GM18861 (cell line): Measurements from ENCODE around the gene MYO7B.
"Not testable (repeated sequence)": the region's sequence is repeated elsewhere in the genome, so short reads cannot be mapped to it uniquely, and the experiment has no call there.

Source experiments
- ATAC-seq: cut with Tn5 transposase; IDR thresholded peaks from one replicate; pipeline ENCODE4 v1.9.1; 2021; ENCODE audit not compliant: unreplicated experiment

The MYO7B gene

DNA sequence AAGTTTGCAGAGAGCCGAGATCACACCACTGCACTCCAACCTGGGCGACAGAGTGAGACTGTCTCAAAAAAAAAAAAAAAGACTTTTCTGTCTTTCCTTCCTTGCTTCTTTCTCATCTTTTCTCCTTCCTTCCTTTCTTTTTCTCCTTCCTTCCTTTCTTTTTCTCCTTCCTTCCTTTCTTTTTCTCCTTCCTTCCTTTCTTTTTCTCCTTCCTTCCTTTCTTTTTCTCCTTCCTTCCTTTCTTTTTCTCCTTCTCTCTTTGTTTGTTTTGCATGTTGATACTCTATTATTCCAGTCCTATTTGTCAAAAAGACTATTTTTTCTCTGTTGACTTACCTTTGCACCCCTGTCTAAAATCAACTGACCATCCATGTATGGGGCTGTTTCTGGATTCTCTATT lies 36.9 kb downstream of the MYO7B start:
- ATAC-seq, result not testable (repeated sequence)

DNA sequence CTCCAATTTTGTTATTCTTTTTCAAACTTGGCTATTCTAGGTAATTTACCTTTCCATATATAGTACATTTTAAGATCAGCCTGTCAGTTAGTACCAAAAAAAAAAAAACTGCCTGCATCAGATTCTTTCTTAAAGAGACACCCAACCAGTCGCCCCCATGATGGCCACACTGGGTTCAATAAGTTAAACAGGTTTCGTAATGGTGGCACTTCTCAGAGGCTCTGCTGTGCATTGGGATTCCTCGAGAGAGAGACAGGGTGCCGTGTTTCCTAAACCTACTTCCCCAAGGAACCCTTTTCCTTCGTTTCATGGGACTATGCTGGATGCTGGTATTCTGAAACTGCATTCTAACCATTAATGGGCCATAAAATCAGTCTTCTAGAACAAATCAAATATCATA lies 37.4 kb downstream of the MYO7B start:
- no peak for ATAC-seq

DNA sequence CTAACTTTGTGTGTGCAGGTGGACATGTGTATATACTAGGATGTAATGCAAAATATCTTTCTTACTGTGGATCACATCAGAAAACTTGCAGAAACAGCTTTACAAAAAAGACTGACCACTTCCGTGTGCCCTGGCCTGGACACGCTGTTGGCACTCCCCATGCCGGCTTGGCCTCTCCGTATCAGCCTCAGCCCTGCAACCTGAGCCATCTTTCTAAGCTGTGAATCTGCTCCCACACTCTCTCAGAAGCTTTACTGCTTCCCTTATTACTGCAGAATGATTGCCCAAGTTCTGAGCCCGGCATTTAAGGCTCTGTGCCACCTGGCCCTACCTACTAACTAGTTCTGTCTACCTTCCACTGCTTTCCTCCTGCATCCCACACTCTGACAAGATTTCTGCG lies 37.8 kb downstream of the MYO7B start:
- no peak for ATAC-seq

DNA sequence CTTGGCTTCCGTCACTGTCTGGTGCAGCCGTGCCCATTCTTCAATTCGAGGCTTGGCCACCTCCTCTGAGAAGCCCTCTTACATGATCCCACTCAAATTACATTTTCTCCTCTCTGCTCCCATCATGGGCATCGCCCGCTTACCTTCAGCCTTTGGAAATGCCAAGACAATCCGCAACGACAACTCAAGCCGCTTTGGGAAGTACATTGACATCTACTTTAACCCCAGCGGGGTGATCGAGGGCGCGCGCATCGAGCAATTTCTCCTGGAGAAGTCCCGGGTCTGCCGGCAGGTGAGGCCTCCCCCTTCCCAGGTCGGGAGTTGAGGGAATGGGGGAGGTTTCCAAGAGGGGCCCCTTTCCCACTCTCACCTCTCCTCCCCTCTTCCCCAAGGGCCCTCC lies 38.3 kb downstream of the MYO7B start:
- ATAC-seq, result no peak

DNA sequence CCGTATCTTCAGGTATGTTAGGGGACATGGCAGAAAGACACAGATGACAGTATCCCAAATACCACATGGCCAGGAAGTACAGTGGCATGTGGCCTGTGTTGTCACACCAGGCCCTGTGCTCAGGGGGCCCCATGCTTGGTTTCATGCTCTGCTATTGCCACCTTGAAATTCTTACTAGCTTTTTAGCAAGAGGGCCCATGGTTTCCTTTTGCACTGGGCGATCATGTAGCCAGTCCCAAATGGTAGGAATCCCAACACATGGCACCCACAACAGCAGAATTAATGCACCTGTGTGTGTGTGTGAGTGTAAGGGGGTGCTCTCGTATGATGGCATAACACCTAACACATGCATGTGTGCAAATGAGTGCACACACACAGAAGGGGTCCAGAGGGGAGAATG lies 39.2 kb downstream of the MYO7B start:
- ATAC-seq, result no peak

DNA sequence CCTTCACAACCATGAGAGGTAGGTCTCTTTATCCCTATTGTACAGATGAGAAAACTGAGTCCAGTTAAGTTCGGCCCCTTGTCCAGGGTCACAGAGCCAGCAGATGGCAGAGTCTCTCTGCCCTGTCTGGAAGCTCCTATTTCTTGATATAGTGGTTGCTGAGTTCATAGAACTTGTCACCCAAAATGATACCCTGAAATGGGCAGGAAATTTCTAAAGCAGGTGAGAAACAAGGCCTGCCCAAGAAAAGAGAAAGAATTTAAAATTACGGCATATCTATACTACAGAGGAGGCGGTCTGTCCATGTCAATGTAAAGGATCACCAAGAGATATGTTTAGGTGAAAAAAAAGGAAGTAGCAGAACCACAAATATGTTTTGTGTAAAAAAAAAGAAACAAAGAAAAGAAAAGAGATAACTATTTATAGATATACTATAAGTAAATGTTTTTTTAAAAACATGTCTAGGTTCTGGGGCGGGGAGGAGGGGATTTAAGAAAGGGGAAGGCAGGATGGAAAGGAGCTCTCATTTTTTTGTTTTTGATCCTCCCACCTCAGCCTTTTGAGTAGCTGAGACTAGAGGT lies 39.8 kb downstream of the MYO7B start:
- ATAC-seq, result no peak

DNA sequence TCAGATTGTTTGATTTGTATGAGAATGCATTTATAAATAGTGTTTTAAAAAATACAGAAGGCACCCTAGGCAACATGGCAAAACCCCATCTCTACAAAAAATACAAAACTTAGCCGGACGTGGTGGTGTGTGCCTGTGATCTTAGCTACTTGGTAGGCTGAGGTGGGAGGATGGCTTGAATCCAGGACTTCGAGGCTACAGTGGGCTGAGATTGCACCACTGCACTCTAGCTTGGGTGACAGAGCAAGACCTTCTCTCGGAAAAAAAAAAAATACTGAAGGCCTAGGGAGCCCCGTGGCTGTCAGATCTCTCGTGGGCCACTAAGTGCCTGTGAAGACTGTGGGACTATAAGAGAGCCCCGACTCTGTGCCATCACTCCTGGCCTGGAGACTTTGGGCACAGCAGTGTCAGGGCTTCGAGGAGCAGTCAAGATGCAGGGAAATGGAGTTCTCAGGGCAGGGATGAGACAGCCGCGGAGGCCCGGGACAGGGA lies 40.5 kb downstream of the MYO7B start:
- no peak for ATAC-seq

DNA sequence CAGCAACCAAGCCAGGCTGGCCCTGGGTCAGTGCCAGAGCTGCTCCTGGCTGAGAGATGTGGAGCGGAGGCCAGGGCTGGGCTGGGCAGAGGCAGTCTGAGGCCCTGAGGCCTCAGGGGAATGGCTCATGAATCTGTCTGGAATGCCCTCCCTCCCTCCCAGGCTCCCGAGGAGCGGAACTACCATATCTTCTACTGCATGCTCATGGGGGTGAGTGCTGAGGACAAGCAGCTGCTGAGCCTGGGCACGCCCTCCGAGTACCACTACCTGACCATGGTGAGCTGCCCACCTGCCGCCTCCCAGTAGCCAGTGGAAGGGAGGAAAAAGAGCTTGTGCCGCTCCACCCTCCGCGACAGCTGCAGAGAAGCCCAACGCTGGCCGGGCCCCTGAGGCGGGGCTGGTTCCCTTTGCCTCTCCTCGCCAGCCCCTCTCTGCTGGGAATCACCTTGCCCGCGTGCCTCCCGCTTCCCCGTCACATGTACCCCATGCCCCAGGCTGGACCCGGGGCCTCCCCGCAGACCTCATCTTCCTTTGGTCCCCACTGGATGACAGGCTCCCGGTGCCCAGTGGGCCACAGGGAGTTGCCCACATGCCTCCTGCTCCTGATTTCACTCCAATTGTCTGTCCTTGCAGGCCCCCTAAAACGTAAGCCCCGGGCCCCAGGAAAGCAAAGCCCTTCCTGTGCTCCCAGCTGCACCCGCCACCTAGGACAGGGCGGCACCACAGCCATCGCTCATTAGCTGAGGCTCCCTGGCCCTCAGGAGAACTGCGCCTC lies 41.1 kb downstream of the MYO7B start:
- no peak for ATAC-seq

DNA sequence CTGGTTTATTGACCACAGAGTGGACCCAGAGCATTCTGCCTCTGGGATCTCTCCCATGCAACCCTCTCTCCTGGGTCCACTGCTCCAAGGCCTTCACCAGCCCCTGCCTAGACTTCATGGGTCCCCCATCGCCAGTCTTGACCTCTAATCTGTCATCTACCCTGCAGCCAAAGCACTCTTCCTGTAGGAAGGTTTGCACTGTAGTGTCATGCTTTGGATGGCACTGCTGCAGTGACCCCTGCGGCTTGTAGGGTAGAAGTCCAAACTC lies 41.7 kb downstream of the MYO7B start:
- ATAC-seq, result no peak

DNA sequence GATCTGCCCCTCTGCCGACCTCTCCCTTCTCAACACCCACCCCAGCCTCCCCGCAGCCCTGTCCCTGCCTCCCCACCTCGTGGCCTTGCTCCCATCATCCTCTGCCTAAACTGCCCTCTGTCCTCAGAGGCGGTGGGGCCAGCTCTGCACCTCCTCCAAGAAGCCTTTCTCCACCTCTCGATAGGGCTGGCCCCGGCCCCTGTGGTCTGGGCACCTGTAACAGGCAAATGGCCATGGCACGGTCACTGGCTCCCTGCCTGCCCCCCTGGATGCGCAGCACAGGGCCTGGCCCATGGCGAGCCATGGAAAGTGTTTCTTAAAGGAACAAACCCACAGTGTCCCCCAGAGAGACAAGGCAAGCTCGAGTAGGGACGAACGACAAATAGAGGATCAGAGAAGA lies 42.0 kb downstream of the MYO7B start:
- no peak for ATAC-seq

DNA sequence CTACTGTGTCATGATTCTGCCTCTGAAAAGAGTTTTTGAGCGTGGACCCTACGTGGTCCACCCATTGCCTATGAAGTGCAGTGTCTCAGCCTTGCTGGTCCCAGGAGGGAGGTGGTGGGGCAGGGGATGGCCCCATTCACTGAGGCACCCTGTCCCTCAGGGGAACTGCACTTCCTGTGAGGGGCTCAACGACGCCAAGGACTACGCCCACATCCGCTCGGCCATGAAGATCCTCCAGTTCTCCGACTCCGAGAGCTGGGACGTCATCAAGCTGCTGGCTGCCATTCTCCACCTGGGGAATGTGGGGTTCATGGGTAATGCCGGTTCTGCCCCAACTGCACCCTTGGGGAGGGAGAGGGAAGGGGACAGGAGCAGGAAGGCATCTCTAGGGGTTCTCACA lies 42.5 kb downstream of the MYO7B start:
- ATAC-seq, result peak; percentile 52

DNA sequence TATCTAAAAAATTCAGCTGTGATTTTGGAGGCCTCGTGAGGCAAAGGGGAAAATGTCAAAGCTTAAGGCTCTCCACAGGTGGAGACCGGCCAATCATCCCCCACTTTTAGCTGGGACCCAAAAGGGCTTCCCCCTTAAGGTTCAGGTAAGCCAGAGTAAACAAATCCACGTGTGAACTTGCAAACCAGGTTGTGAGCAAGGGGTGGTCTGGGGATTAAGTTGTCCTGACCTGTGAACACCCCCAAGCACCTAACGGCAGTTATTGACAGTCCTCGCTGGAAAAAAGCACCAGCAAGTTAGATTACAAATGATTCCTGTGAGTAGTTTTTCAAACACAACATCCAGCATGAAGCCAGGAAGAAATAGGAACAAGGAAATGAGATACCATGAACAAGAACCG lies 42.9 kb downstream of the MYO7B start:
- no peak for ATAC-seq

DNA sequence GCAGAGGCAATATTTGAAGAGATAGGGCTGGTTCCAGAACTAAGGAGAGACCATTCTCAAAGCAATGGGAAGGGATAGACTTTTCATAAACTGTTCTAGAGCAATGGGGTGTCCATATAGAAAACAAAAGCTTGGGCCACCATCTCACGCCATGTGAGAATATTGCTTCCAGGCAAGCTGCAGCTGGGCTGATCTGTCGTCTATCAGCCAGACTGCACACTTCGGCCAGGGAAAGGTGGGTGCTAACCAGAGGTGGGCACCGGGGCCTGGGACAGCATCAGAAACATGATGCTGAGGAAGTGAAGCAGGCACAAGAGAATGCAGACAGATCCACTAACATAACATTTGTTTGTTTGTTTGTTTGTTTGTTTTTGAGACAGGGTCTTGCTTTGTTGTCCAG lies 43.7 kb downstream of the MYO7B start:
- ATAC-seq, result no peak

DNA sequence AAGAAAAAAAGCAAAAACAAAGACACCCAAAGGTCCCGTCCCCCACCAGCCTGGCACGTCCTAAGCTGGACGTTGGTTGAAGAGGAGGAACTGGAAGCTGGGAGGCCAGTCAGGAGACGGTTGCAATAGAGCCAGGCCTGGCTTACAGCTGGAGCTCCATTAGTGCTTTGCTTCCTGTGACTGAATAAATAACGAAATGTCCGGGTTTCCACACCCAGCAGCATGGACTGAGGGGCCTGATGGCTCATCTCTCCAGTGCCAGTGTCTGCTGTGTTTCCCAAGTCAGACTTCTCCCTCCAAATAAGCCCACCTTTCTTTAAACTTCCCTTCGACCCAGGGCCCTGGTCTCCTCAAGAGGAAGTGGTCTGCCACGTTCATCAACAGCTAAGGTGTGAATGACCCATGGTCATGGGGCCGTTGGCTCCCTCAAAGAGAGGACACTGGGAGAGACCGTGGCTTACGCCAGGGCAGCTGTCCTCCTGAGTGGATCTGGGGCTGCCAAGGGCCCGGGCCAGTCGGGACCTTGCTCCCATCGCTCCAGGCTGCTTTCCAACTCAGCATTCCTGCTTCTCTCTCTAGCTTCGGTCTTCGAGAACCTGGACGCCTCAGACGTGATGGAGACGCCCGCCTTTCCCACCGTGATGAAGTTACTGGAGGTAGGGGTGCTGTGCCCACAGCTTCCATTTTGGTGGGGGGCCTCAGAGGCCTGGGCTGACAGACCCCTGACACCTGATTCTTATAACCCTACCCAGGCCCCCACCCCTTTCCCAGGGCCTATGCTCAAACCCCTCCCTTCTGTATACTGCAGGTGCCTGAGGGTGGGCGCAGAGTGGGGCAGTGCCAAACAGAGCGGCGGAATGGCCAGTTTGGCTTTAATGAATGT lies 44.9 kb downstream of the MYO7B start:
- no peak for ATAC-seq

DNA sequence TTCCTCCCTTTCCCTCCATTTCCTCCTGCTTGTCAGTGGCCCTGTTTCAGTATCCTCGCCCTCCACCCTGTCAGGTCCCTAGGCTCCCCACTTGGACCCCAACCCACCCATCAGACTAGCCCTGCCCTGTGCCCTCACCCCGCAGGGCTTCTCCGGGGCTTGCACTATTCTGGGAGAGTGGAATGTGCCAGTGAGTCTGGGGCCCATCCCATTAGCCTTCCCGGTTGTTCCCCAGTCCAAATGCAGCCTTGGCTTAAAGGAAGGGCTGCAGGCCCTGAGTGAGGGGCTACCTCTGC lies 45.5 kb downstream of the MYO7B start:
- ATAC-seq, result no peak

DNA sequence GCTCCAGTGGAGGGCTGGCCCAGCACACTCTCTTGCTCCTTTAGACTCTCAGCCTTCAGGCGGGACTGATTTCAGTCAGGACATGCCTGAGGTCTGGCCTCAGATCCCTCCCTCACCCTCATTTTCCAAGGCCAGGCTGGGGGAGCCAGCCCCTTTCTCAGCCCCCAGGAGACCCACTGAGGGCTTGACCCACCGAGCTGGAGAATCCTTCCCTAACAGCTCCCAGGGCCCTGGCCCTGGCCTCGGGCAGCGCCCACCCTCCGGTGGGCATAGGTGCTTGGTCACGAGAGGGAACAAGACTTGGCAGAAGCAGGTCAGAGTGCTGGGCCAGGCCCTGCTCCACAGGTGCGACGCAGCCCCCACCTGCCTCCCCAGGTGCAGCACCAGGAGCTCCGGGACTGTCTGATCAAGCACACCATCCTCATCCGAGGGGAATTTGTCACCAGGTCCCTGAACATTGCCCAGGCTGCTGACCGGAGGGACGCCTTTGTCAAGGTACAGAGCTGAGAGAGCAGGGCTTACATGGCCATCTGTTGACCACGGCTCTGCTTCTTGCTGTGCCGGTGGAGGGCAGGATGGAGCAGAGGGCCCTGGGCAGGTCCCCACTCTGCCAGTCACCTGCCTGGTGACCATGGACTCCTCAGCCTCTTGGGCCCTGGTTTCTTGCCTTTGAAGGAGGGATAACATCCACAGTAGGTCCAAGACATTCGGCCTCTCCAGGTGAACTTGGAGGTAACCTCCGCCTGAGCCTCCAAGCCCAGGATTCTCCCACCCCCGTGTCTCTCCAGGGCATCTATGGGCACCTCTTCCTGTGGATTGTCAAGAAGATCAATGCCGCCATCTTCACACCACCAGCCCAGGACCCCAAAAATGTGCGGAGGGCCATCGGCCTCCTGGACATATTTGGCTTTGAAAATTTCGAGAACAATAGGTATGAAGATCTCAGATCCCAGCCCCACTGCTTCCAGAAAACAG lies 46.3 kb downstream of the MYO7B start:
- no peak for ATAC-seq

DNA sequence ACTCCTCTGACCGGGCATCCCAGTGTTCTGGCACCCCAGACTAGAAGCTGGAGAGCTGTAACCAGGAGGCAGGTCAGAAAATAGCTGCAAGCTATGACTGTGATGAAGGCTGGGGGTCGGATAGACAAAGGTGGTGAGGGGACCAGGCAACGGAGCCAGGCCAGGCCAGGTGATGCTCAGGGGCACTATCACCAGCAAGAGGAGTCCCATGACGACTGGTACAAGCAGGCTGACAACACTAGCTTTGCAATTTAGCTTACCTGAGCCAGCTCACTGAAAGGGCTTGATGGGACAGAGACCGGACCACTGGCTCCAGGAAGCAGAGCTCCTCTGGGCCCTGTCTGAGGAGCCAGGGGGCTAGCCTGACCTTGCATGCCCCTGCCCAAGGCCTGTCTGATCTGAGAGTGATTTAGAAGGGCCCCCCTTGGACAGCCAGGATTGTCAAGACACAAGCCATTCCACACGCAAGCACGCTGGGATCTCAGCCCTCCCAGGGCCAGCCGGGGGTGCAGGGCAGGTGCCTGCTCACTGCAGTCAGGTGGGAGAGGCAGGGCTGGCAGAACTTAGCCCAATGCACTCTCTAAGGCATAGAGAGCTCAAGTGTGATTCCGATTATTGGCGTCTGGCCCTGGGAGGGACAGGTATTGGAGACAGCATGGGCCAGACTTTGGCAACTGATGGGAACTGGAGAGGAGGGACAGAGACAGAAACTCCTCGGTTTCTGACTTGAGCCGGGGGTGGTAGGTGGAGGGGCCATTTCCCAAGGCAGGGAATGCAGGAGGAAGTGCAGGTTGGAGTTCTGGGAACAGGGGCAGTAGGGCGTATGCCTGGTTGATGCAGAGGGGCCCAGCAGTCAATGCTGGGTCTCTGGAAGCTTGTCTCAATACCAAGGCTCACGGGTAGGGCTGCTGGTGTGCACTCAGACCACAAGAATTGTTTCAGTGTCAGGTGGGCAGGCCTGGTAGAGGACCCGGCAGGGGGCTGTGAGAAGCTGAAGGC lies 47.7 kb downstream of the MYO7B start:
- no peak for ATAC-seq

DNA sequence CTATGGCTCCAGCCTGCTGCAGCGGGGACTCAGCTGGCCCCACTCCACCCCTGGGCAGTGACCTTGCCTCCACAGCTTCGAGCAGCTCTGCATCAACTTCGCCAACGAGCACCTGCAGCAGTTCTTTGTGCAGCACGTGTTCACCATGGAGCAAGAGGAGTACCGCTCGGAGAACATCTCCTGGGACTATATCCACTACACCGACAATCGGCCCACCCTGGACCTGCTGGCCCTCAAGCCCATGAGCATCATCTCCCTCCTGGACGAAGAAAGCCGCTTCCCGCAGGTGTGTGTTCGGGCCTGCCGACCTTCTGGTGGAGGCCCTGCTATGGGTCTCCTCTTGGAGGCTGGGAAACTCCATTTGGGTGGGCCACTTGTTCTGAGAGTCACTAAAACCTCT lies 48.6 kb downstream of the MYO7B start:
- ATAC-seq, result no peak

DNA sequence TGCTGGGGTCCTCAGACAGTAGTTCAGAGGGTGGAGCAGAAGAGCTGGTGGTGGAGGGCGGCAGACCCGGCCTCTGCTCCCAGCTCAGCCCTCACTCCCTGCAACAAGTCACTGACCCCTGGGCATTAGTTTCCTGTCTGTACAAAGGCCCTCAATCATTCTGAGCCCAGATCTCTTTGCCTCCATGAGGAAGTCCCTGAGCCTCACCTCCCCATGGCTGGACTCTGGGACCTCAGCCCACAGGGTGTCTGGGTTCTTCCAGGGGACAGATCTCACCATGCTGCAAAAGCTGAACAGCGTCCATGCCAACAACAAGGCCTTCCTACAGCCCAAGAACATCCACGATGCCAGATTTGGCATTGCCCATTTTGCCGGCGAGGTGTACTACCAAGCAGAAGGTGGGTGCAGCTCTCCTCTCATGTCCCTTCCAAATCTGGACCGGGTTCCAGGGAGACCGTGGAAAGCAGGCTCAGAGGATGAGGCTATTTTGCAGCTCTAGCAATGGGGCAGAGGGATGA lies 49.1 kb downstream of the MYO7B start:
- no peak for ATAC-seq
